Right lobe of liver (tissue), 6 donors: ENCODE measurements around the gene MAP3K1. TPM values are rescaled to one million over a fixed set of nuclear protein-coding genes. Genes with fewer than 3 reads are reported as not detected.

ENCODE experiments used
- ATAC-seq, 4 donors: fragments of 200-7000 bp; cut with Tn5 transposase; one replicate each; pipeline ENCODE4 v1.9.1; 2020; ENCODE audit warnings: mild to moderate bottlenecking in 4 of 4, moderate library complexity in 4 of 4
- DNase-seq, 3 donors: peaks; one replicate each; pipeline ENCODE4 v3.0.0-alpha.2; 2020
- H3K27ac ChIP-seq, 3 donors: fragments of 200-600 bp; one replicate each; pipeline ENCODE4 v1.8.0; 2022
- H3K27me3 ChIP-seq, 2 donors: fragments of 200-600 bp; one replicate each; pipeline ENCODE4 v1.8.0; 2022
- H3K36me3 ChIP-seq, 4 donors: fragments of 200-600 bp; sonication (generic) in 1 of 4; one replicate each; pipeline versions ENCODE4 v1.5.1 to v1.8.0; 2017 to 2022; ENCODE audit warnings: control low read depth in 1 of 4
- H3K4me1 ChIP-seq, 4 donors: fragments of 200-600 bp; sonication (generic) in 1 of 4; one replicate each; pipeline versions ENCODE4 v1.5.1 to v1.8.0; 2017 to 2022; ENCODE audit warnings: control low read depth in 1 of 4
- H3K4me3 ChIP-seq, 3 donors: fragments of 200-600 bp; one replicate each; pipeline ENCODE4 v1.8.0; 2022
- H3K9me3 ChIP-seq, 4 donors: fragments of 200-600 bp; sonication (generic) in 1 of 4; one replicate each; pipeline versions ENCODE4 v1.5.1 to v1.8.0; 2017 to 2022; ENCODE audit warnings: control low read depth in 1 of 4
- CTCF ChIP-seq, 4 donors: fragments of 200-600 bp in 3 of 4; fragments of 450-650 bp in 1 of 4; IDR thresholded peaks; one replicate each; pipeline versions ENCODE4 v1.5.1 to v1.8.0; 2016 to 2022; ENCODE audit warnings: antibody characterized with exemption in 4 of 4, mild to moderate bottlenecking in 2 of 4
- POLR2A ChIP-seq: fragments of 450-650 bp; IDR thresholded peaks from one replicate; pipeline ENCODE4 v1.6.1; 2017; ENCODE audit warnings: antibody characterized with exemption, mild to moderate bottlenecking
- WGBS: methylation state at CpG from one replicate; pipeline ENCODE4 v1.1.6; 2018; ENCODE audit warnings: low coverage, low lambda C conversion rate; ENCODE audit not compliant: insufficient coverage; ENCODE audit errors: missing lambda C conversion rate; 5-methylcytosine and 5-hydroxymethylcytosine counted together
- intact Hi-C, 2 donors: fragments of 100-400 bp; cut with DNase I; formaldehyde crosslinking; loops; one replicate each; pipeline versions ENCODE4 v1.11.2 to v1.14.1; 2022
- total RNA-seq, 6 experiments: library from RNA; depleted of rRNA in 2 of 6; stranded (reverse); fragments of >200 nt in 2 of 6; fragmentation: NEBNext Ultra II Directional in 3 of 6; extraction: Animal tissue kit (Norgen Biotek cat#: 25700) in 3 of 6; gene quantifications; one replicate each; pipeline versions ENCODE4 v1.1.0 to v1.2.4, GENCODE V29; 2016 to 2023
- donor health status: DM: no; HTN: yes; CAD: no.
- donor health status: DM: no; HTN: no; CAD: no.
- donor health status: DM: no; HTN: no; CAD: no.
- donor health status: DM: no; HTN: yes; CAD: no.
- donor health status: DM: no; HTN: yes; CAD: no.

MAP3K1 gene
- total RNA-seq, 6 experiments from 2014 or later: 6.3 to 10.3 (median 8.3) TPM

GRCh38 chr5:56822981-56823380 is 7.6 kb downstream of the MAP3K1 start:
- Histone ChIP-seq H3K4me1 (peaks cover 0 to 21% (median under 1%) of the 10 kb centered on the region in 4 donors), H3K36me3 (no peaks in the 10 kb centered on the region), H3K27ac (no peak overlapping the region), H3K4me3 (no peak overlapping the region), H3K27me3 (no peaks in the 10 kb centered on the region), H3K9me3 (no peaks in the 10 kb centered on the region)
- DNase-seq (no peak), ATAC-seq (peak; percentile 41 to 58 (median 48))
- no peak for TF ChIP-seq CTCF (IDR thresholded peaks at IDR 0.05)
- no peak for TF ChIP-seq POLR2A
- WGBS: 57% methylated on average over 6 of the region's 6 CpGs
- intact Hi-C loops: no loop called here

GRCh38 chr5:56824019-56824418 is 8.7 kb downstream of the MAP3K1 start:
- peak in 1 of 4 donors; percentile 66 for ATAC-seq
- no peaks in the 10 kb centered on the region for H3K9me3 ChIP-seq
- no peak overlapping the region for H3K4me3 ChIP-seq
- no peaks in the 10 kb centered on the region for H3K36me3 ChIP-seq
- H3K4me1 ChIP-seq: peaks cover 0 to 18% (median 0%) of the 10 kb centered on the region in 4 donors
- TF ChIP-seq POLR2A: no peak
- no peak for TF ChIP-seq CTCF (IDR thresholded peaks at IDR 0.05)
- DNase-seq: no peak
- H3K27ac ChIP-seq: no peak overlapping the region
- intact Hi-C loops: no loop called here
- H3K27me3 ChIP-seq: no peaks in the 10 kb centered on the region

DNA sequence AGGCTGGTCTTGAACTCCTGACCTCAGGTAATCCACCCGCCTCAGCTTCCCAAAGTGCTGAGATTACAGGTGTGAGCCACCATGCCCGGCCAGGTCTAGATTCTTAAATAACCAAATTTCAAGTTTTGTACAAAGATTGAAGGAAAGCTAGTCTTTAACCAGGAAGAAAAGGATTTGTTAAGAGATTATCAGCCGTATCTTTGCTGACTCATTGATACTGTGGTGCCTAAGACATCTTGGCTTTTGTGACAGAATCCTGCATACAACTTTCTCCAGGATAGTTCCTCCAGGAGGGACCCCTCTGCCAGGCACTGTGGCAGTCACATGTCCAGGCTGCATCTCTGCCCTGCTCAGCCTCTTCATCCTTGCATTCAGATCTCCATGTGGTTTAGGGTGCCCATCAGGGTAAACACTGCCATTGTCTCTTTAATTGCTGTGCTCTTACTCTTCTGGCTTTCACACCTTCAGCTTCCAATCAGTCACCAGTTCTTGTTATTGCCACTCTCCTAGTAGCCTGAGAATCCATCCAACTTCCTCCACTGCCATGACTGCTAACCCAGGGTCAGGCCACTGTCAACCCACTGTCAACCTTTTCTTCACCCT is 10.0 kb downstream of the MAP3K1 start:
- H3K9me3 ChIP-seq: no peaks in the 10 kb centered on the region
- H3K4me1 ChIP-seq: peaks cover 0 to 11% (median 0%) of the 10 kb centered on the region in 4 donors
- no peaks in the 10 kb centered on the region for H3K27me3 ChIP-seq
- 81% methylated on average over 3 of the region's 3 CpGs for WGBS
- no peak for TF ChIP-seq CTCF (IDR thresholded peaks at IDR 0.05)
- TF ChIP-seq POLR2A: no peak
- no peak for DNase-seq
- no peak overlapping the region for H3K27ac ChIP-seq
- ATAC-seq: no peak
- no peak overlapping the region for H3K4me3 ChIP-seq
- H3K36me3 ChIP-seq: no peaks in the 10 kb centered on the region
- intact Hi-C loops: no loop called here

DNA sequence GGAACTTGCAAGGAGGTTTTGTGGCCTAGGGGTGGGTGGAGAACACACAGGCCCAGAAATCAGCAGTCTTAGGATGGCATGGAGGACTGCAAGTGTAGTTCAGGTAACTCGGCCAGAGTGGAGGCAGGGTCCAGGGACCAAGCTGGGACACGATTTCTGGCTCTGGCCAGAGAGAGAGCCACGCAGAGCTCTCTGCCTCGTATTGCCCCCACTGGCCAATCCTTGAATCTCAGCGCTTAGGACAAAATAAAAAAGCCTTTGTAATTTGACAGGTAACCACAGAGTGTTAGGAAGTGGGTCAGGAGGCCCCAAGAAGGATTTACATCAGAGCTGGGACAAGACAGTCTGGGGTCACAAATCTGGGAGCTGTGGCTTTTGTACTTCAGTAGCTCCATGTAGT is 11.7 kb downstream of the MAP3K1 start:
- intact Hi-C loops: no loop called here
- no peak overlapping the region for H3K4me3 ChIP-seq
- no CpG with 5 or more reads among the region's 5 CpGs for WGBS
- H3K4me1 ChIP-seq: peaks cover 0 to 16% (median 0%) of the 10 kb centered on the region in 4 donors
- TF ChIP-seq CTCF (IDR thresholded peaks at IDR 0.05): peak in 1 of 4 donors; percentile 12
- TF ChIP-seq POLR2A: no peak
- H3K27ac ChIP-seq: no peak overlapping the region
- H3K36me3 ChIP-seq: no peaks in the 10 kb centered on the region
- no peaks in the 10 kb centered on the region for H3K27me3 ChIP-seq
- DNase-seq: no peak
- H3K9me3 ChIP-seq: no peaks in the 10 kb centered on the region
- peak in 3 of 4 donors; percentile 28 to 53 (median 40) for ATAC-seq
